Testis (tissue), 2 donors: ENCODE results near the gene ORMDL2.

ENCODE experiments used
- POLR2A ChIP-seq: fragments of 450-650 bp; IDR thresholded peaks from one replicate; pipeline ENCODE4 v1.6.1; 2017; ENCODE audit warnings: antibody characterized with exemption, mild to moderate bottlenecking, moderate library complexity
- TF ChIP-seq, protein P1 (sequence below), 3 experiments: fragments of 450-650 bp in 2 of 3; fragments of 200-600 bp in 1 of 3; sonication (generic) in 1 of 3; IDR thresholded peaks; one replicate each; pipeline ENCODE4 v1.5.1; 2016 to 2019; ENCODE audit warnings: antibody characterized with exemption in 3 of 3, mild to moderate bottlenecking in 2 of 3, moderate library complexity in 1 of 3

DNA sequence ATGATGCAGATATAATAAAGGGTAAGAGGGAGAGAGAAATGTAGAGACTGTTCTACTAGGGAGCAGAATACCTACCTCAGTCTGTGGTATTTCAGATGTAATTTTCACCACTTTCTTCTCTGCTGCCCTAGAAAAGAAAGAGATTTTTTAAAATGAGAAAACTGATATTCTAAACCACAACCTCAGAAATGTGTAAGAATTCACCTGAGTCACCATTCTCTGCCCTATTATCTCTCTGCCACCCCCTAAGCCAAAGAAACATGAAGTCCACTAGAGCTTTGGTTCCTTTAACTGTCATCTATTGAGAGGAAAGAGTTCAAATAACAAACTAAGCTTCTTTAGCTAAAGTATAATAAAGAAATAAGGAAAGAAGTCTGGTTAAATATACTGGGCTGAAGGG is 21.9 kb upstream of the ORMDL2 start:
- TF ChIP-seq, protein P1, sequence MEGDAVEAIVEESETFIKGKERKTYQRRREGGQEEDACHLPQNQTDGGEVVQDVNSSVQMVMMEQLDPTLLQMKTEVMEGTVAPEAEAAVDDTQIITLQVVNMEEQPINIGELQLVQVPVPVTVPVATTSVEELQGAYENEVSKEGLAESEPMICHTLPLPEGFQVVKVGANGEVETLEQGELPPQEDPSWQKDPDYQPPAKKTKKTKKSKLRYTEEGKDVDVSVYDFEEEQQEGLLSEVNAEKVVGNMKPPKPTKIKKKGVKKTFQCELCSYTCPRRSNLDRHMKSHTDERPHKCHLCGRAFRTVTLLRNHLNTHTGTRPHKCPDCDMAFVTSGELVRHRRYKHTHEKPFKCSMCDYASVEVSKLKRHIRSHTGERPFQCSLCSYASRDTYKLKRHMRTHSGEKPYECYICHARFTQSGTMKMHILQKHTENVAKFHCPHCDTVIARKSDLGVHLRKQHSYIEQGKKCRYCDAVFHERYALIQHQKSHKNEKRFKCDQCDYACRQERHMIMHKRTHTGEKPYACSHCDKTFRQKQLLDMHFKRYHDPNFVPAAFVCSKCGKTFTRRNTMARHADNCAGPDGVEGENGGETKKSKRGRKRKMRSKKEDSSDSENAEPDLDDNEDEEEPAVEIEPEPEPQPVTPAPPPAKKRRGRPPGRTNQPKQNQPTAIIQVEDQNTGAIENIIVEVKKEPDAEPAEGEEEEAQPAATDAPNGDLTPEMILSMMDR (IDR thresholded peaks at IDR 0.05), result no peak
- TF ChIP-seq POLR2A, result no peak
